GM18873 (cell line): ENCODE results near the gene GABRG3.
"Not testable (repeated sequence)": the region's sequence is repeated elsewhere in the genome, so short reads cannot be mapped to it uniquely, and the experiment has no call there.

ENCODE experiments used
- ATAC-seq: cut with Tn5 transposase; IDR thresholded peaks from one replicate; pipeline ENCODE4 v1.9.1; 2021; ENCODE audit warnings: mild to moderate bottlenecking, moderate library complexity, moderate number of reproducible peaks; ENCODE audit not compliant: unreplicated experiment, low FRiP score

Gene GABRG3

DNA sequence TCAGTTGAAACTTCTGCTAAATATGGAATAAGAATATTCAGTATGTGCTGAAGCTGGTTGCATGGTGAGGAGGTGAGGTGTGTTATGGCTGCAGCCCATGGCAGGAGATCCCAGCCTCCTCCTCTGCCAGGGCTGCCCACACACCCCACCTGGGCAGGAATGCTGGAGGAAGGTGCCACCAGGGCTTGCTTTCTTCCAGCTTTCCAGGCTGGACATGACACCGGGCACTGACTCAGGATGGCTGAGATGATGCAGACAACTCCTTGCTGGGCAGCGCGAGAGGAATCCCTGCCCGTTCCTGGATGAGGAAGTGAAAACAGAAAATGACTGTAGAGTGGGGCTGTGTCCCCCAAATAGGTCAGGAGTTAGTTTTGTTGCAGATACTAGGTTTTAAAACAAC lies 14.1 kb downstream of the GABRG3 start:
- no peak for ATAC-seq

DNA sequence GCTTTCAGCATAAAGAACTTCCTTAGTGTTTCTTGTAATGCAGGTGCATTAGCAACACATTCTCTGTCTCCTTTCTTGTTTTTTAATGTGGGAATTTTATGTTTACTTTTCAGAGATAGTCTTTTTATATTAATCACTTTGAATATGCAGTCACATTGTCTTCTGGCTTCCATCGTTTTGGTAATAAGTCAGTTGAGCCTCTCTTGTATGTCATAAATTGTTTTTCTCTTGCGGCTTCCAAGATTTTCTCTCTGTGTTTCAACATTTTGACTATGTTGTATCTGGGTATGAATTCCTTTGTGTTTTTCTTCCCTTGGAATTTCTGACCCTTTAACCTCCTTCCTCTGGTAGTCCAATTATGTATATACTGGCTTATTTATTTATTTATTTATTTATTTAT lies 25.3 kb downstream of the GABRG3 start:
- ATAC-seq, result no peak

GRCh38 chr15:27003003-27003402 lies 32.0 kb downstream of the GABRG3 start:
- not testable (repeated sequence) for ATAC-seq

- not testable (repeated sequence) for ATAC-seq
Observed at GRCh38 chr15:27004226-27004625, 33.2 kb downstream of the GABRG3 start.

DNA sequence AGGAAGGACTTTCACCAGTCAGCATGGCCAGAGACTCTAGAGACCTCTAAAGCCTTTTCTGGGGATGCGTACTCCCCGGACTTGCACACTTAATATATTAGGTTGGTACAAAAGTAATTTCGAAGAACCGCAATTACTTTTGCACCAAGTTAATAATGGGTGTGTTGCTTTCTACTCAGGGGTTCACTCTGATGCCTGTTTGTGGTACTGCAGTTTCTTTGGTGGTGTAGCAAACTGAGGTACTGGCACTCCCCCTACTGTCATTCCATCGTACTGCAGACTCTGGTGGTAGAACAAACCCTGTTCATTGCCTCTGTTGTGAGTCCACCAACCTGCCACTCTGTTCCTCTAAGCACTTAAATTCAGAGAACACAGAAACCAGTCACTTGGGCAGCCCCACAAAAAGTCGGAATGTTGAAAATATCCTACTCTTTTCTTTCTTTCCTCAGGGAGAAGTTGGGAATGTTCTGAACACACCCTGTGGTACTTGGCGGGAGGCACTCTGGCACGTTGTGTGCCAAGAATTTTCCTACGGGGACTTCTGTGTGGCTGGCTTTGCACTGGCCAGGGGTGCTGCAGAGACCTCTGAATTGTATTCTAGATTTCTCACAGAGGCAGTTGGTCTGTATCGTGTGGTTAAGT lies 46.3 kb downstream of the GABRG3 start:
- ATAC-seq, result no peak

GRCh38 chr15:27019687-27020086 lies 48.7 kb downstream of the GABRG3 start:
- no peak for ATAC-seq

- no peak for ATAC-seq
Observed at GRCh38 chr15:27025481-27025966, 54.5 kb downstream of the GABRG3 start.

DNA sequence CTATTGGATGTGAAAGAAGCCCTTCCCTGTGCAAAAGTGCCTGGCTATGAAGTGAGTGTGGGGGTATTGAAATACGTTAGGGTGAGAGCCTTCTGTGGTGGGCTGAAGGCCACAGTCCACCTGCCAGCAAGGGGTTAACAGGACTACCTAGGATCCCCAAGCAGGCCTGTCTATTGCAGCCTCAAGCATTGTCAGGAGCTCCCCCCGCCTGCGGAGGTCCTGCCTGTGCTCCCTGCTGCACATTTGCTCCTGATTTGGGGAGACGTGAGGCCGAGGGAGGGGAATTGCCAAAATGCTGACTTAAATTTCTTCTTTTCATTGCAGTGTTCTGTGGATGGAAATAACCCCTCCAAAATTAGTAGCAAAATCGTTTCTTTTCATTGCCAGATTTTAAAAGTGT lies 56.2 kb downstream of the GABRG3 start:
- no peak for ATAC-seq

GRCh38 chr15:27028858-27029477 lies 58.0 kb downstream of the GABRG3 start:
- ATAC-seq, result no peak

- ATAC-seq, result no peak
Observed at GRCh38 chr15:27036210-27036609, 65.2 kb downstream of the GABRG3 start.

- no peak for ATAC-seq
Observed at GRCh38 chr15:27037501-27037900, 66.5 kb downstream of the GABRG3 start.

DNA sequence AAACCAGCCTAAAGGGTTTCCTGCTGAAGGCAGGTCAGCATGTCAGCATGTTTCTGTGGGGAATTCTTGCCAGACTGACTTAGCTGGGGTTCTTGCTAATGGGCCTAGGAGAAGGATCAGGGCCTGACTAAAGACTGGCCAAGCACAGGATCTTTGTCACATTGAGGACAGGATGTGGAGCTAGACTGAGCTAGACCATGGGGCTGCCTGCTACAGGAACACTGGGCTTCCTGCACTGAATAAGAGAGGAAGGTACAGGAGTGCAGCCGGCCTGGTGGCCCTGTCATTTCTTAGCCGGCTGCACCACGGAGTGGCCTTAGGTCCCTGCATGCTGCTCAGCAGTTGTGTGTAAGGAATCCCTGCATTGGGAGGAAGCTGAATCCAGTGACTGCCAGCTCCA lies 68.2 kb downstream of the GABRG3 start:
- ATAC-seq, result no peak

GRCh38 chr15:27042230-27042629 lies 71.2 kb downstream of the GABRG3 start:
- no peak for ATAC-seq

DNA sequence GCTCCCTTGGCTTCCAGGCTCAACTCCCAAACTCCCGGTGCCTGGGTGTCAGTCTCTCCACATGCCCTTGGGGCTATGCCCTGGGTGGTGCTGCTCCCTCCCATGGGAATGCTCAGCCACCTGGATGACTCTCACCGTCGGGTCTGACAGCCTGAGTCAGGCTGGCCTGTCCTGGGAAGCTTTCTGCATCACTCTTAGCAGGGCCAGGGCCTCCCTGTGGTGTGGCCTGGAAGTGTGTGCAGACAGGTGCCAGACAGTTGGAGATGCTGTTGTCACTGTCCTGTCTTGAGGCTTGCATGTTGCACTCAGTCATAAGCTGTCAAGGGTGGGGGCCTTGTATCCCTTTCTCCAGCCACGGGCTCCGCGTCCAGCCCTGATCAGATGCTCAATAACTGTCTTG lies 71.7 kb downstream of the GABRG3 start:
- no peak for ATAC-seq

GRCh38 chr15:27043770-27044169 lies 72.8 kb downstream of the GABRG3 start:
- no peak for ATAC-seq

DNA sequence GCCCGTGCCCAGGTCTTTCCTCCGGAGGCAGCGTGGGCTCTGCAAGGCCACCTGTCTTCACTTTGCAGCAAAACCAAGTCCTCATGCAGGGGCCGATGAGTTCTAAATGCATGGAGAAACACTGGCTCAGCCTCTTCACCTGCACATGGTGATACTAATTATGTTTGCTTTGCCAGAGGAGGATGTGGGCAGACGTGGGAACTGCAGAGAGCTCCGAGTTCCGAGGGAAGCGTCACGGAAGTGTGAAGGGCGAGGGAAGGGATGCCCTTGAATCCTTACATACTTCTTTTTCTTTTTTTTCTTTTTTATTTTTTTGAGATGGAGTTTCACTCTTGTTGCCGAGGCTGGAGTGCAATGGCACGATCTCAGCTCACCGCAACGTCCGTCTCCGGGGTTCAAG lies 74.8 kb downstream of the GABRG3 start:
- ATAC-seq, result no peak

DNA sequence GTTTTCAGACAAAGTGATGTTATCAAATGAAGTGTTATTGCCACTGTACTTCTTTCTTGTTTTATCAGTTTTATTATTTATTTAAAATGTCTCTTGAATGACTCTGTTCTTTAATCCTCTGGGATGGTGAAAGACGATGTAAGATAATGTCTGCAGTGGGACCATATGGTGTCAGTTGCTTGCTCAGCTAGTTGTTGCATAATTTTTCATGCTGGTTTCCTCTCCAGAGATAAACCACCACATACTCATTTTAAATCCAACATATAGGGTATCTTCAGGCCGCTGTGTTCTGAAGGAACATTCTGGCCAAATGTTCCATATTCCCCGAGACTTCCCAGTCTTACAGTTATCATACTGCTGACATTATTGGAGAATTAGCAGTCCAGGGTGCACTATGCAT lies 75.9 kb downstream of the GABRG3 start:
- ATAC-seq, result no peak

DNA sequence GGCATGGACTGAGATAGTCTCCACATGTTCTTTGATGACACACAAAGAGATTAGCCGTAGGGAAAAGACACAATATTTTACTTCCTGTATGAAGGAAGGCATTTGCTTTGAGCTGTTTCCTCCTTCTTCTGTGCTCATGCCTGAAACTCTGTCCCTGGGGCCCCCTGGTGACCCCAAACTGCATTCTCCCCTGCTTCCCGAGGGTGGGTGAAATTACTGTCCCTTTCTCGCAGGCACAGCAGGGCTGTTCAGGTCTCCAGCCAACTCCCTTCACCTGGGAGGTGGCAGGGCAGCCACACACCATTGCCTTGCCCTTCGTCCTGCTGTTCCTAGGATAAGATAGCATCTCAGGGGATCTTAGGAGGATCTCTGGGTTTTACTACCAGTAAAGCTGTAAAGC lies 79.2 kb downstream of the GABRG3 start:
- ATAC-seq, result no peak

GRCh38 chr15:27054426-27054825 lies 83.4 kb downstream of the GABRG3 start:
- no peak for ATAC-seq

GRCh38 chr15:27057904-27058645 lies 87.1 kb downstream of the GABRG3 start:
- ATAC-seq, result no peak

DNA sequence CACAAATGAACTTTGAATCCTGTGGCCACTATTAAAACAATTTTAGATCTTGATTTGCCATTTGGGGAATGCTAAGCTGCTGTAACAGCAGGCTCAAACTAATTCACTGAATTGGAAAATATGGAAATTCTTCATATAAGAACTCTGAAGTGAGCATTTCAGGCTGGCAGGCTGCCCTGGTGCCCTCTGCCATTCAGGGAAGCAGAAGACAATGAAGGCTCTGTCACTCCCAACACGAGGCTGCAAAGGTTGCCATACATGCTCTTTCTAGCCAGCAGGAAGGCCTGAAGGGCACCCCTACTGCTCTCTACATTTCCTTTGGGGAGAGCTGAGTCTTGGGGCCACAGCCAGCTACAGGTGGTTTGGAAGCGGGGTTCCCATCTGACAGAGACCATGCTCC lies 88.0 kb downstream of the GABRG3 start:
- no peak for ATAC-seq
